ENCODE data around the gene GRID1. TPM values are rescaled to one million over a fixed set of nuclear protein-coding genes. Genes with fewer than 3 reads are reported as not detected.

GRID1 gene
- total and polyA plus RNA-seq, 9 of the 15 experiments (the other 6 are each of a cell fraction or from before 2014, with no cell fraction given), result 0.01 to 7.2 (median 1.2) TPM

DNA sequence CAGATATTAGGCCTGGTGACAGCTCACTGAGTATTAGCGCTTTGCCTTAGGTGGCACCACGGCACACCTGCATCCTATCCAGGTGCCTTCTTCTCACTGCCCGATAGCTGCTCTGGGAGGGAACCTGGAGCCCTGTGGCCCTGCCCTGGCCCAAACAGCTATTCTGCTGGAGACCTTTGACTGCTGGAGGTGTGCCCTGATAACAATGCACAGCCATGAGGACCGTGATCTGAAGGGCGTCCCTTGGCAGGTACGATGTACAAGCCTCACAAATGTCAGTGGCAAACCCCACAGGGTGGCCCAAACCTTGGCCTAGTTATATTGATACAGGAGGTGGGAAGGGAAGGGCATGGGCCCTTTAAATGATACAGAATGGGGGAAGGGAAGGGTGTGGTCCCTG, 259.5 kb downstream of the GRID1 start:
- DNase-seq (ENCODE audit: extremely low read depth in 1 of 4, low spot score in 3 of 4), result no peak
- Histone ChIP-seq H3K9me1 (ENCODE audit: control insufficient read depth, insufficient read depth, low read length) (no peaks in the 10 kb centered on the region), H3K27me3 (ENCODE audit: control insufficient read depth in 2 of 2, insufficient read depth in 2 of 2, low read length in 2 of 2) (no peaks in the 10 kb centered on the region; a peak in 1 of 5 replicates), H3K27ac (ENCODE audit: extremely low read depth, low read depth, low read length) (no peak overlapping the region), H3K4me1 (replicated peaks in 1 of 2; ENCODE audit: control insufficient read depth in 2 of 2, insufficient read depth in 2 of 2, low read length in 2 of 2) (no peaks in the 10 kb centered on the region), H3K4me3 (no peak overlapping the region), H4K20me1 (replicated peaks; ENCODE audit: control insufficient read depth, insufficient read depth, low read length) (no peaks in the 10 kb centered on the region), H3K9me3 (replicated peaks; ENCODE audit: control insufficient read depth, insufficient read depth, low read depth, low read length) (no peaks in the 10 kb centered on the region), H3K9ac (ENCODE audit: insufficient read depth in 1 of 2, low read depth in 2 of 2, low read length in 2 of 2) (no peak overlapping the region), H3K4me2 (ENCODE audit: insufficient read depth, low read length) (no peak overlapping the region), H3K36me3 (ENCODE audit: control insufficient read depth, insufficient read depth, low read length) (no peaks in the 10 kb centered on the region), H3K79me2 (ENCODE audit: control insufficient read depth, insufficient read depth, low read length) (no peaks in the 10 kb centered on the region), H2AFZ (ENCODE audit: low read depth, low read length) (no peak overlapping the region)
- no peak for ATAC-seq
- no peak for FAIRE-seq
- ChIA-PET CTCF (ENCODE audit: low intra/inter-chr PET ratio) (no interaction called here), POLR2A (no interaction called here)
- intact Hi-C loops (cut with micrococcal nuclease) (no loop called here), in situ Hi-C loops (cut with MboI) (no loop called here)
- no peak for TF ChIP-seq ZNF41 (CRISPR knock-in tag; conservative IDR thresholded peaks at IDR 0.05)
- WGBS (ENCODE audit: insufficient coverage, low coverage, missing lambda C conversion rate), result 2% methylated on average over 6 of the region's 6 CpGs
- BruUV-seq (replicated peaks), result no TSS peak

- WGBS (ENCODE audit: insufficient coverage, low coverage, missing lambda C conversion rate), result 1% methylated on average over 8 of the region's 8 CpGs
- TF ChIP-seq HSF4 (CRISPR knock-in tag; IDR thresholded peaks at IDR 0.05; ENCODE audit: borderline replicate concordance) (no peak), RBM34 (IDR thresholded peaks at IDR 0.05; ENCODE audit: borderline replicate concordance, insufficient read depth, low read length) (no peak), KAT8 (IDR thresholded peaks at IDR 0.05; ENCODE audit: low read depth) (no peak), NR2C2 (CRISPR knock-in tag; IDR thresholded peaks at IDR 0.05) (no peak), NR2C2 (tag; IDR thresholded peaks at IDR 0.05) (no peak), SMARCB1 (IDR thresholded peaks at IDR 0.05; ENCODE audit: insufficient read length, low read depth) (no peak), REST (IDR thresholded peaks at IDR 0.05; ENCODE audit: borderline replicate concordance) (no peak), REST (CRISPR knock-in tag; IDR thresholded peaks at IDR 0.05; ENCODE audit: low read depth) (no peak)
Observed at GRCh38 chr10:86106616-86107015, 260.0 kb downstream of the GRID1 start.

More at GRCh38 chr10:86106616-86107015, 260.0 kb downstream of the GRID1 start:
- Histone ChIP-seq H3K9me1 (ENCODE audit: control insufficient read depth, insufficient read depth, low read length) (no peaks in the 10 kb centered on the region), H3K27ac (ENCODE audit: extremely low read depth, low read depth, low read length) (no peak overlapping the region), H3K4me3 (no peak overlapping the region), H3K27me3 (ENCODE audit: control insufficient read depth in 2 of 2, insufficient read depth in 2 of 2, low read length in 2 of 2) (no peaks in the 10 kb centered on the region; a peak in 1 of 5 replicates), H2AFZ (ENCODE audit: low read depth, low read length) (no peak overlapping the region), H3K36me3 (ENCODE audit: control insufficient read depth, insufficient read depth, low read length) (no peaks in the 10 kb centered on the region), H3K4me2 (ENCODE audit: insufficient read depth, low read length) (no peak overlapping the region), H4K20me1 (replicated peaks; ENCODE audit: control insufficient read depth, insufficient read depth, low read length) (no peaks in the 10 kb centered on the region), H3K4me1 (replicated peaks in 1 of 2; ENCODE audit: control insufficient read depth in 2 of 2, insufficient read depth in 2 of 2, low read length in 2 of 2) (no peaks in the 10 kb centered on the region), H3K9ac (ENCODE audit: insufficient read depth in 1 of 2, low read depth in 2 of 2, low read length in 2 of 2) (no peak overlapping the region), H3K9me3 (replicated peaks; ENCODE audit: control insufficient read depth, insufficient read depth, low read depth, low read length) (no peaks in the 10 kb centered on the region), H3K79me2 (ENCODE audit: control insufficient read depth, insufficient read depth, low read length) (no peaks in the 10 kb centered on the region)
- no TSS peak for BruUV-seq (replicated peaks)
- FAIRE-seq (no peak), DNase-seq (ENCODE audit: extremely low read depth in 1 of 4, low spot score in 3 of 4) (no peak), ATAC-seq (no peak)
- in situ Hi-C loops (cut with MboI) (no loop called here), intact Hi-C loops (cut with micrococcal nuclease) (no loop called here)
- POLR2A ChIA-PET, result no interaction called here
- CTCF ChIA-PET (ENCODE audit: low intra/inter-chr PET ratio), result no interaction called here
